A673 (cell line): ENCODE results near the gene IQGAP3. TPM values are rescaled to one million over a fixed set of nuclear protein-coding genes. Genes with fewer than 3 reads are reported as not detected.

Experiments used
- BruUV-seq: library from RNA; stranded (reverse); fragments of 400-500 nt; replicated peaks from 2 replicates; lab custom pipeline; 2021; lab: Mats Ljungman, UMichigan
- CTCF ChIA-PET: fragments of 300-600 bp; sonication (Branson Sonifier 250); formaldehyde crosslinking; loops from one replicate; lab custom pipeline; 2022; ENCODE audit warnings: antibody characterized with exemption; lab: Charles Lee
- POLR2A ChIA-PET: fragments of 300-600 bp; sonication (Branson Sonifier 250); formaldehyde crosslinking; loops from one replicate; lab custom pipeline; 2022; ENCODE audit warnings: antibody characterized with exemption; ENCODE audit not compliant: low non-redundant PET; lab: Charles Lee
- DNase-seq: peaks from one replicate; pipeline ENCODE4 v3.0.0-alpha.2; 2015; ENCODE audit warnings: low spot score
- H3K27ac ChIP-seq: fragments of 200-600 bp; sonication (generic); 2 replicates; pipeline ENCODE4 v1.5.1; 2016; ENCODE audit warnings: mixed run types, low read depth, mild to moderate bottlenecking, mixed read lengths, antibody characterized with exemption, low read length; ENCODE audit not compliant: poor library complexity, severe bottlenecking
- H3K27me3 ChIP-seq: fragments of 200-600 bp; sonication (generic); replicated peaks from 2 replicates; pipeline ENCODE4 v1.6.1; 2017; ENCODE audit warnings: mixed run types, low read depth, mild to moderate bottlenecking, mixed read lengths, antibody characterized with exemption, low read length; ENCODE audit not compliant: insufficient read depth, poor library complexity
- H3K36me3 ChIP-seq: fragments of 200-600 bp; sonication (generic); 2 replicates; pipeline ENCODE4 v1.6.1; 2016; ENCODE audit warnings: mixed run types, mild to moderate bottlenecking, mixed read lengths, antibody characterized with exemption, low read length; ENCODE audit not compliant: insufficient read depth, poor library complexity, severe bottlenecking
- H3K4me1 ChIP-seq: fragments of 200-600 bp; sonication (generic); 2 replicates; pipeline ENCODE4 v1.6.1; 2017; ENCODE audit warnings: mixed run types, mild to moderate bottlenecking, mixed read lengths, antibody characterized with exemption, low read length; ENCODE audit not compliant: insufficient read depth, poor library complexity, severe bottlenecking
- H3K4me3 ChIP-seq: fragments of 200-600 bp; sonication (generic); 2 replicates; pipeline ENCODE4 v1.5.1; 2016; ENCODE audit warnings: low read depth, mixed run types, mild to moderate bottlenecking, mixed read lengths, low read length; ENCODE audit not compliant: poor library complexity, severe bottlenecking
- H3K9me3 ChIP-seq: fragments of 200-600 bp; sonication (generic); 2 replicates; pipeline ENCODE4 v1.6.1; 2016; ENCODE audit warnings: mixed run types, low read depth, mild to moderate bottlenecking, mixed read lengths, antibody characterized with exemption, low read length; ENCODE audit not compliant: poor library complexity, severe bottlenecking
- EZH2 ChIP-seq: fragments of 200-600 bp; sonication (generic); IDR thresholded peaks from 2 replicates; pipeline ENCODE4 v1.6.1; 2017; ENCODE audit warnings: borderline replicate concordance, low read depth, mild to moderate bottlenecking, mixed read lengths, antibody characterized with exemption, low read length; ENCODE audit not compliant: poor library complexity, severe bottlenecking
- intact Hi-C: fragments of 100-400 bp; cut with micrococcal nuclease; formaldehyde crosslinking; loops from one replicate; pipeline ENCODE4 v1.10.0; 2022; ENCODE audit not compliant: unreplicated experiment
- total RNA-seq: library from RNA; stranded (reverse); gene quantifications from 2 replicates; pipeline ENCODE4 v1.2.3, GENCODE V29; 2021
- TF ChIP-seq, protein P1 (sequence below): fragments of 300-800, 200-600 bp; sonication (generic); conservative IDR thresholded peaks from 2 replicates; pipeline ENCODE4 v1.5.1; 2017; ENCODE audit warnings: low read depth, mild to moderate bottlenecking, antibody characterized with exemption, low read length, moderate library complexity, mixed read lengths

The IQGAP3 gene
- total RNA-seq, 1 experiment from 2014 or later, result 37.5 TPM

DNA sequence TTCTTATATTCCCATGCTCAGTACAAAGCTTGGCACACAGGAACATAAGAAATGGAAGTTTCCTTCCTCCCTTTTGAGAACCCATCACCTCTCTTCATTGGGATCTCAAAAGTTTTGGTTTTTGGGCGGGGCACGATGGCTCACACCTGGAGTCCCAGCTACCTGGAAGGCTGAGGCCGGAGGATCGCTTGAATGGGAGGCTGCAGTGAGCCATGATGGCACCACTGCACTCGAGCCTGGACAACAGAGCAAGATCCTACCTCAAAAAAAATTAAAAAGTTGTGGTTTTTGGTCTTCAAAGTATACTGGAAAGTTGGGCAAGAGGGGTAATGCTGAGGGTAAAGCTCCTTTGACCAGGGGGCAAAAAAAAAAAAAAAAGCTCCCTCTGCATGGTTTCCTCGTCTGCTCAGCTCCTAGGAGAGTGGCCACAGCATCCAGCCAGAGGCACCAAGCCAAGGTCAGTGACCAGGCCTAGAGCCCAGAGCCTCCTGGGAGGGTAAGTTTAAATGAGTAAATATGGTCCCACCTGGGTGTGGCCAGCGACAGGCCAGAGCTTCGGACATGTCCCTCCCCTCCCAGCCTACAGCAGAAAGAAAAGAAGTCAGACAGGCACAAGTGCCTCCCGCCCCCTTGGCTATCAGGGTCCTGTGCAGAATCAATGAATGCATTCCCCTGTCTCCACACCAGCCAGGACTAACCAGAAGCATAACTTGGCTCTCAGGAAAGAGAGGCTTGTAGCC, 76.8 kb downstream of the IQGAP3 start:
- H3K27me3 ChIP-seq, result no peaks in the 10 kb centered on the region
- no peak overlapping the region for H3K27ac ChIP-seq
- DNase-seq, result no peak
- no peaks in the 10 kb centered on the region for H3K36me3 ChIP-seq
- ChIA-PET POLR2A (interaction anchor here (0.6 kb wide), 1 partner anchor 9 kb away, joined by 4 read pairs; no protein-coding TSS in a partner anchor), CTCF (no interaction called here)
- intact Hi-C loops, result no loop called here
- TF ChIP-seq, protein P1, sequence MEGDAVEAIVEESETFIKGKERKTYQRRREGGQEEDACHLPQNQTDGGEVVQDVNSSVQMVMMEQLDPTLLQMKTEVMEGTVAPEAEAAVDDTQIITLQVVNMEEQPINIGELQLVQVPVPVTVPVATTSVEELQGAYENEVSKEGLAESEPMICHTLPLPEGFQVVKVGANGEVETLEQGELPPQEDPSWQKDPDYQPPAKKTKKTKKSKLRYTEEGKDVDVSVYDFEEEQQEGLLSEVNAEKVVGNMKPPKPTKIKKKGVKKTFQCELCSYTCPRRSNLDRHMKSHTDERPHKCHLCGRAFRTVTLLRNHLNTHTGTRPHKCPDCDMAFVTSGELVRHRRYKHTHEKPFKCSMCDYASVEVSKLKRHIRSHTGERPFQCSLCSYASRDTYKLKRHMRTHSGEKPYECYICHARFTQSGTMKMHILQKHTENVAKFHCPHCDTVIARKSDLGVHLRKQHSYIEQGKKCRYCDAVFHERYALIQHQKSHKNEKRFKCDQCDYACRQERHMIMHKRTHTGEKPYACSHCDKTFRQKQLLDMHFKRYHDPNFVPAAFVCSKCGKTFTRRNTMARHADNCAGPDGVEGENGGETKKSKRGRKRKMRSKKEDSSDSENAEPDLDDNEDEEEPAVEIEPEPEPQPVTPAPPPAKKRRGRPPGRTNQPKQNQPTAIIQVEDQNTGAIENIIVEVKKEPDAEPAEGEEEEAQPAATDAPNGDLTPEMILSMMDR, result no peak
- TF ChIP-seq EZH2, result no peak
- H3K4me1 ChIP-seq, result peaks cover 33% of the 10 kb centered on the region
- H3K9me3 ChIP-seq, result no peaks in the 10 kb centered on the region
- no TSS peak for BruUV-seq
- H3K4me3 ChIP-seq, result no peak overlapping the region

DNA sequence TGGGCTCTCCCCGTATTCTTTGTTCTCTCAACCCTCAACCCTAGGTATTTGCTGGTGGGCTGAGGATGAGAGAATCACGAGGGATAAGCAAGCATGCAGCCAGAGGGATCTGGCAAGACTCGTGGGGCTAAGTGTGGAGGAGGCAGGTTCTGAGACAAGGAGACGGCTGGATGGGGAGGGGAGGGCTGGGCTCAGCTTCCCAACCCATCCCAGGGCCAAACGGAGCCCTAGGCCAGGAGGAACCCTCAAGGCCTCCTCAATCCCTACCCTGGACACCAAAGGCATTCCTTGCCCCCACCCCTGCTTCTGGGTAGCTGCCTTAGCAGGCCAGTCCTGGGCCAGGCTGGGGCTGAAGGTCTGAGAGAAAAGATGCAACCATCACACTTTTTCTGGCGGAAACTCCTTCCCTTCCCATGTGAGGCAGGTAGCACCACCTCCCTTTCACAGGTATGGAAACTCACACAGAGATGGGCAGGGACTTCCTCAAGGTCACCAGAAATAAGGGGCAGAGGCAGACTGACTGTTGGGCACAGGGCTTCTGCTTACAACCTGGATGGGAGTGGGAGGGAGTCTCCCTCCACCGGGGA, 78.0 kb downstream of the IQGAP3 start:
- Histone ChIP-seq H3K36me3 (no peaks in the 10 kb centered on the region), H3K27me3 (no peaks in the 10 kb centered on the region), H3K4me1 (peaks cover 44% of the 10 kb centered on the region), H3K27ac (no peak overlapping the region), H3K4me3 (no peak overlapping the region), H3K9me3 (no peaks in the 10 kb centered on the region)
- intact Hi-C loops, result no loop called here
- ChIA-PET CTCF (no interaction called here), POLR2A (no interaction called here)
- TF ChIP-seq, protein P1, result no peak
- no peak for TF ChIP-seq EZH2
- DNase-seq, result no peak
- no TSS peak for BruUV-seq

DNA sequence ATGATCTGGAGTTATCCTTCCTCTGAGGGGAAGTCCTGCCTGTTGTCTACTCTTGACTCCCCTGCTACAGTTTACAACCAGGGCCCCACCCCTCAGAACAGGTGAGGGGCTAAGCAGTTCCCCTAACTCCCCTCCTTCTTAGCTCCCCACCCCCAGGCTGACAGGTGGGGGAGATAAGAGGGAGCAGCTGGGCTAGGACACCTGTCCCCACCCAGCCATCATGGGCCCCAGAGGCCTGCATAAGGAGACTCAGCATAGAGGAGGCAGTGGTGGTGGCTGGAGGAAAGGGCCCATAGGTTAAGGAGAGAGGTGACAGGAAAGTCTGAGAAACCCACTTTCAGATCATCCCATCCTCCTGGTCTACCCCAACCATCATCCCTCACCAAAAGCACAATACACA, 78.6 kb downstream of the IQGAP3 start:
- POLR2A ChIA-PET, result no interaction called here
- Histone ChIP-seq H3K36me3 (no peaks in the 10 kb centered on the region), H3K9me3 (no peaks in the 10 kb centered on the region), H3K4me1 (peaks cover 46% of the 10 kb centered on the region), H3K27ac (no peak overlapping the region), H3K27me3 (no peaks in the 10 kb centered on the region), H3K4me3 (no peak overlapping the region)
- CTCF ChIA-PET, result no interaction called here
- intact Hi-C loops, result no loop called here
- BruUV-seq, result no TSS peak
- TF ChIP-seq, protein P1, result no peak
- no peak for TF ChIP-seq EZH2
- no peak for DNase-seq
